K562 (cell line): ENCODE data around the gene AP2S1. TPM values are rescaled to one million over a fixed set of nuclear protein-coding genes. Genes with fewer than 3 reads are reported as not detected.

Source experiments
- ARID2 ChIP-seq: fragments of 450-650 bp; IDR thresholded peaks from 2 replicates; pipeline ENCODE4 v1.6.1; 2017; ENCODE audit warnings: antibody characterized with exemption, mild to moderate bottlenecking
- BCL6 ChIP-seq: fragments of 250-450 bp; sonication (Bioruptor Pico); IDR thresholded peaks from 2 replicates; pipeline ENCODE4 v1.4.0; 2020
- CEBPG ChIP-seq, 3 experiments: fragments of 200-800 bp in 1 of 3; sonication (Bioruptor generic) in 1 of 3; sonication (generic) in 1 of 3; formaldehyde crosslinking in 1 of 3; IDR thresholded peaks in 2 of 3; conservative IDR thresholded peaks in 1 of 3; 2 replicates each; pipeline versions ENCODE4 v1.6.1 to v1.8.0; 2016 to 2022; ENCODE audit warnings: missing compliant biosample characterization in 2 of 3, missing genetic modification characterization in 2 of 3, mild to moderate bottlenecking in 1 of 3, missing genetic modification reagents in 1 of 3
- ETV1 ChIP-seq: fragments of 450-650 bp; conservative IDR thresholded peaks from 2 replicates; pipeline ENCODE4 v1.6.1; 2016; ENCODE audit warnings: missing genetic modification characterization, control low read depth, low read depth, missing compliant biosample characterization
- FOXK1 ChIP-seq: sonication (generic); formaldehyde crosslinking; IDR thresholded peaks from 2 replicates; pipeline ENCODE4 v1.8.0; 2022; ENCODE audit warnings: missing genetic modification reagents, mild to moderate bottlenecking, borderline replicate concordance
- JUND ChIP-seq, 2 experiments: IDR thresholded peaks; 2 replicates in 1 of 2; 3 replicates in 1 of 2; pipeline ENCODE4 v1.6.1; 2011; ENCODE audit warnings: borderline replicate concordance in 2 of 2, low read depth in 2 of 2, low read length in 2 of 2, improper control_type of control experiment in 1 of 2, missing biosample characterization in 1 of 2, missing genetic modification characterization in 1 of 2, missing genetic modification reagents in 1 of 2
- KHSRP ChIP-seq: fragments of 450-650 bp; IDR thresholded peaks from 2 replicates; pipeline ENCODE4 v1.6.1; 2017
- NFATC3 ChIP-seq: fragments of 450-650 bp; IDR thresholded peaks from 2 replicates; pipeline ENCODE4 v1.6.1; 2017; ENCODE audit warnings: mild to moderate bottlenecking
- NFE2L1 ChIP-seq: fragments of 450-650 bp; IDR thresholded peaks from 2 replicates; pipeline ENCODE4 v1.6.1; 2016; ENCODE audit warnings: missing genetic modification characterization, low read depth, mild to moderate bottlenecking, missing compliant biosample characterization, moderate library complexity, borderline replicate concordance
- PRDM10 ChIP-seq: fragments of 450-650 bp; IDR thresholded peaks from 2 replicates; pipeline ENCODE4 v1.6.1; 2018; ENCODE audit not compliant: partially characterized antibody
- PREB ChIP-seq: sonication (generic); formaldehyde crosslinking; IDR thresholded peaks from 2 replicates; pipeline ENCODE4 v1.8.1; 2023; ENCODE audit warnings: mild to moderate bottlenecking, missing genetic modification reagents
- VEZF1 ChIP-seq: fragments of 200-800 bp; sonication (Bioruptor generic); IDR thresholded peaks from 2 replicates; pipeline ENCODE4 v1.6.1; 2017; ENCODE audit warnings: missing genetic modification characterization, missing compliant biosample characterization
- ZSCAN32 ChIP-seq: fragments of 450-650 bp; formaldehyde crosslinking; IDR thresholded peaks from 2 replicates; pipeline ENCODE4 v1.4.0; 2020; ENCODE audit warnings: mild to moderate bottlenecking, moderate library complexity
- polyA plus RNA-seq, 8 experiments: library from polyadenylated mRNA; depleted of rRNA in 4 of 8; stranded (reverse) in 5 of 8; unstranded in 3 of 8; fragments of >200 nt; fragmentation: Nextera tagmentation in 2 of 8; fragmentation: Illumina TruSeq in 1 of 8; extraction: Ambion mirVana in 2 of 8; extraction: Trizol in 1 of 8; gene quantifications; 2 replicates each; pipeline versions ENCODE4 v1.2.1 to v1.2.3, GENCODE V29; 2011 to 2014; ENCODE audit warnings: inconsistent platforms in 1 of 8, missing spikeins in 1 of 8
- total RNA-seq, 7 experiments: library from RNA; depleted of rRNA in 6 of 7; stranded (reverse); fragments of >200 nt in 6 of 7; fragmentation: Illumina TruSeq in 2 of 7; extraction: Trizol in 2 of 7; gene quantifications; 2 replicates each; pipeline versions ENCODE4 v1.2.1 to v1.2.3, GENCODE V29; 2011 to 2021; ENCODE audit warnings: low replicate concordance in 1 of 7

AP2S1 gene
- total and polyA plus RNA-seq, 9 of the 15 experiments (the other 6 are each of a cell fraction or from before 2014, with no cell fraction given): 32.4 to 294 (median 136) TPM

- no peak for TF ChIP-seq PRDM10
- TF ChIP-seq NFE2L1 (tag): no peak
- no peak for TF ChIP-seq BCL6 (CRISPR knock-in tag)
- TF ChIP-seq ARID2: peak; percentile 60; the same call in 1 of the 2 replicates
- no peak for TF ChIP-seq JUND (IDR thresholded peaks at IDR 0.05; ENCODE audit: borderline replicate concordance, low read depth, low read length)
- 0 out of 3 replicates have a peak, but pooled peaks have one; percentile 9 for TF ChIP-seq JUND (tag; IDR thresholded peaks at IDR 0.05; ENCODE audit: borderline replicate concordance, low read depth, low read length)
- TF ChIP-seq FOXK1 (CRISPR knock-in tag): no peak
- peak; percentile 51 for TF ChIP-seq VEZF1 (CRISPR knock-in tag)
- TF ChIP-seq CEBPG (CRISPR knock-in tag; IDR thresholded peaks at IDR 0.05): no peak
- no peak for TF ChIP-seq CEBPG (tag; conservative IDR thresholded peaks at IDR 0.05 in 1 of 2, IDR thresholded peaks at IDR 0.05 in 1 of 2)
- TF ChIP-seq NFATC3: no peak
- no peak for TF ChIP-seq PREB (CRISPR knock-in tag)
- TF ChIP-seq ETV1: no peak
- no peak for TF ChIP-seq ZSCAN32
- no peak for TF ChIP-seq KHSRP
These were observed 12.5 kb upstream of the AP2S1 start (continued) for GRCh38 chr19:46862974-46863632.
